Lower lobe of right lung (tissue), 2 donors: Measurements from ENCODE around the gene DHCR24. TPM values are rescaled to one million over a fixed set of nuclear protein-coding genes. Genes with fewer than 3 reads are reported as not detected.
"Not testable (repeated sequence)": the region's sequence is repeated elsewhere in the genome, so short reads cannot be mapped to it uniquely, and the experiment has no call there.

Experiments
- ATAC-seq, 2 donors: fragments of 200-7000 bp; cut with Tn5 transposase; one replicate each; pipeline ENCODE4 v1.9.1; 2020 to 2022; ENCODE audit warnings: mild to moderate bottlenecking in 2 of 2, moderate library complexity in 2 of 2
- DNase-seq: peaks from one replicate; pipeline ENCODE4 v3.0.0-alpha.2; 2020
- H3K27ac ChIP-seq: fragments of 200-600 bp; one replicate; pipeline ENCODE4 v1.8.0; 2022
- H3K27me3 ChIP-seq: fragments of 200-600 bp; one replicate; pipeline ENCODE4 v1.8.0; 2022; ENCODE audit warnings: low read depth
- H3K36me3 ChIP-seq: fragments of 200-600 bp; one replicate; pipeline ENCODE4 v1.8.0; 2022; ENCODE audit warnings: mild to moderate bottlenecking
- H3K4me1 ChIP-seq: fragments of 200-600 bp; one replicate; pipeline ENCODE4 v1.8.0; 2022
- H3K4me3 ChIP-seq: fragments of 200-600 bp; one replicate; pipeline ENCODE4 v1.8.0; 2022; ENCODE audit warnings: mild to moderate bottlenecking
- H3K9me3 ChIP-seq: fragments of 200-600 bp; one replicate; pipeline ENCODE4 v1.8.0; 2022
- CTCF ChIP-seq: fragments of 200-600 bp; IDR thresholded peaks from one replicate; pipeline ENCODE4 v1.8.0; 2022; ENCODE audit warnings: antibody characterized with exemption, mild to moderate bottlenecking
- intact Hi-C: fragments of 100-400 bp; cut with DNase I; formaldehyde crosslinking; loops from one replicate; pipeline ENCODE4 v1.11.0; 2022
- total RNA-seq: library from RNA; stranded (reverse); fragmentation: NEBNext Ultra II Directional; extraction: Animal tissue kit (Norgen Biotek cat#: 25700); gene quantifications from one replicate; pipeline ENCODE4 v1.2.1, GENCODE V29; 2021
- donor health status: DM: no; HTN: yes; CAD: no; lungs with severe emphysema.

The DHCR24 gene
- total RNA-seq, 1 donor from 2014 or later, result 674 TPM

- DNase-seq, result no peak
- ATAC-seq, result no peak
- intact Hi-C loops, result no loop called here
- no peaks in the 10 kb centered on the region for H3K27me3 ChIP-seq
- H3K9me3 ChIP-seq, result no peaks in the 10 kb centered on the region
- H3K36me3 ChIP-seq, result no peaks in the 10 kb centered on the region
- peaks cover 5% of the 10 kb centered on the region for H3K4me1 ChIP-seq
- H3K4me3 ChIP-seq, result no peak overlapping the region
- no peak overlapping the region for H3K27ac ChIP-seq
- no peak for TF ChIP-seq CTCF
These were observed 35.2 kb upstream of the DHCR24 start for GRCh38 chr1:54922040-54922761.

- intact Hi-C loops, result no loop called here
- Histone ChIP-seq H3K9me3 (no peaks in the 10 kb centered on the region), H3K4me3 (no peak overlapping the region), H3K36me3 (no peaks in the 10 kb centered on the region), H3K27me3 (no peaks in the 10 kb centered on the region), H3K4me1 (no peaks in the 10 kb centered on the region), H3K27ac (no peak overlapping the region)
- no peak for TF ChIP-seq CTCF
- ATAC-seq, result no peak
- no peak for DNase-seq
These were observed 32.7 kb upstream of the DHCR24 start for GRCh38 chr1:54919367-54920359.

- not testable (repeated sequence) for H3K4me3 ChIP-seq, DNase-seq, ATAC-seq
These were observed 24.1 kb upstream of the DHCR24 start for GRCh38 chr1:54911076-54911475.

GRCh38 chr1:54906586-54906985, 19.6 kb upstream of the DHCR24 start:
- Histone ChIP-seq H3K36me3 (no peaks in the 10 kb centered on the region), H3K4me1 (no peaks in the 10 kb centered on the region), H3K27ac (no peak overlapping the region), H3K4me3 (no peak overlapping the region), H3K9me3 (no peaks in the 10 kb centered on the region), H3K27me3 (no peaks in the 10 kb centered on the region)
- DNase-seq (no peak), ATAC-seq (no peak)
- TF ChIP-seq CTCF, result no peak
- intact Hi-C loops, result no loop called here

More at GRCh38 chr1:54911076-54911475, 24.1 kb upstream of the DHCR24 start:
- H3K27me3 ChIP-seq, H3K4me1 ChIP-seq, intact Hi-C loops, H3K9me3 ChIP-seq, H3K36me3 ChIP-seq, H3K27ac ChIP-seq: not testable (repeated sequence)

GRCh38 chr1:54904476-54905048, 17.6 kb upstream of the DHCR24 start:
- ATAC-seq, result no peak
- Histone ChIP-seq H3K9me3 (no peaks in the 10 kb centered on the region), H3K36me3 (no peaks in the 10 kb centered on the region), H3K4me3 (no peak overlapping the region), H3K27ac (no peak overlapping the region), H3K27me3 (no peaks in the 10 kb centered on the region), H3K4me1 (no peaks in the 10 kb centered on the region)
- no peak for TF ChIP-seq CTCF
- intact Hi-C loops, result no loop called here
- DNase-seq, result no peak
